ENCODE measurements around the gene ARHGAP30. TPM values are rescaled to one million over a fixed set of nuclear protein-coding genes. Genes with fewer than 3 reads are reported as not detected.

The ARHGAP30 gene
- total RNA-seq, 2 donors from 2014 or later = 0.07 to 0.13 TPM

DNA sequence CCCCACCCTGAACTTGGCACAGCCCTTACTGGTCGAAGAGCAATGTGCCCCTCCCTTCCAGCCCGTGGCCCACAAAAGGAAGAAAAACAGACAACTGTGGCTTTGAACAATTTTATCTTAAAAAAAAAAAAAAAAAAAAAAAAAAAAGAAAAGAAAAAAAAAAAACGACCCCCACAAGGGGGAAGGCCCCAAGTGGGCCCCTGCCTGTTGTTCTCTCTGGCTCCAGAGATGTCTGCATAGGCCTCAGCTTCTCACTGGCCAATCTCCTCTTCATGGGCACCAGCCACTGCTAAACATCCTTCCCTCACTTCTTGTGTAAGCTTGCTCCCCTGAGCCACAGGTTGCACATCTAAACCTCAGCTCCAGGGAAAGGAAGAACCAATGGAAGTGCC lies 30.5 kb downstream of the ARHGAP30 start:
- peaks cover 13% of the 10 kb centered on the region for H3K4me1 Mint-ChIP-seq
- H3K9ac ChIP-seq (ENCODE audit: extremely low read depth, low read length, poor library complexity, severe bottlenecking) = no peak overlapping the region
- TF ChIP-seq, protein P1, sequence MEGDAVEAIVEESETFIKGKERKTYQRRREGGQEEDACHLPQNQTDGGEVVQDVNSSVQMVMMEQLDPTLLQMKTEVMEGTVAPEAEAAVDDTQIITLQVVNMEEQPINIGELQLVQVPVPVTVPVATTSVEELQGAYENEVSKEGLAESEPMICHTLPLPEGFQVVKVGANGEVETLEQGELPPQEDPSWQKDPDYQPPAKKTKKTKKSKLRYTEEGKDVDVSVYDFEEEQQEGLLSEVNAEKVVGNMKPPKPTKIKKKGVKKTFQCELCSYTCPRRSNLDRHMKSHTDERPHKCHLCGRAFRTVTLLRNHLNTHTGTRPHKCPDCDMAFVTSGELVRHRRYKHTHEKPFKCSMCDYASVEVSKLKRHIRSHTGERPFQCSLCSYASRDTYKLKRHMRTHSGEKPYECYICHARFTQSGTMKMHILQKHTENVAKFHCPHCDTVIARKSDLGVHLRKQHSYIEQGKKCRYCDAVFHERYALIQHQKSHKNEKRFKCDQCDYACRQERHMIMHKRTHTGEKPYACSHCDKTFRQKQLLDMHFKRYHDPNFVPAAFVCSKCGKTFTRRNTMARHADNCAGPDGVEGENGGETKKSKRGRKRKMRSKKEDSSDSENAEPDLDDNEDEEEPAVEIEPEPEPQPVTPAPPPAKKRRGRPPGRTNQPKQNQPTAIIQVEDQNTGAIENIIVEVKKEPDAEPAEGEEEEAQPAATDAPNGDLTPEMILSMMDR (conservative IDR thresholded peaks at IDR 0.05) = no peak

DNA sequence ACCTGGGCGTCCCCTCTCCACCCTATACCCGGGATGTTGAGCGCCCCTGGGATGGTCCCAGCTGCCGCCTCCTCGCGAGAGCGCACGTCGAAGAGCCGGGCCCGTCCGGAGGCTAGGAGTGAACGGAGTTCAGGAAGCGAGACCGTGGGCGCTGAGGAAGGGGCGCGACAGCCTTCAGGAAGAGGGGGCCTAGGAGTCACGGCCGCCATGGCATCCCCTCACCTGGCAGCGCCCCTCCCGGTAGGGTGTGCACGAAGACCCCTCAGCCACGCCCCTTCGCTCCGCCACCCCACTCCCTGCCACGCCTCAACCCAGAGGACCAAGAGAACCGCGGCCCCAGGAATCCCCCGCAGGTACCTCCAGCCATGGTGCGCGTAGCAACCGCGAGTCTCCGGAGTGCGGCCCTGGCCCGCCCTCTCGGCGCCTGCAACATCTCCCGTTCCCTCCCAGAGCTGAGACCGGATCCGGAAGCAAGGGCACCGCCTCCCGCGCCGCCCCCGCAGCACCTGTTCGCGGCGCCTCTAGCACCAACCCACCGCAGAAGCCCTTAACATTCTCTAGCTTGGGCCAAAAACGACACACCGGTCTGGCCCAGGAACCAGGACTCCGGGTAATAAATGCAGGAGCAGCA lies 31.1 kb downstream of the ARHGAP30 start, which contains the start of gene TSTD1:
TSTD1 (minus strand) TSS at position 442 of the 631 bp plus-strand sequence; CDS start at position 367, 75 bp downstream.
- H3K9me3 Mint-ChIP-seq = no peaks in the 10 kb centered on the region
- Histone ChIP-seq H3K4me3 (ENCODE audit: low read length) (peak within 1 kb of the TSS; percentile 91), H3K4me1 (ENCODE audit: control insufficient read depth, insufficient read depth, low read length) (peaks cover 6% of the 10 kb centered on the region), H3K27ac (ENCODE audit: low read depth, low read length) (no peak within 1 kb of the TSS), H3K27me3 (ENCODE audit: control insufficient read depth, insufficient read depth, low read length, poor library complexity, severe bottlenecking) (no peaks in the 10 kb centered on the region), H3K9me3 (ENCODE audit: control insufficient read depth, low read length) (no peaks in the 10 kb centered on the region), H3K36me3 (ENCODE audit: control insufficient read depth, insufficient read depth, low read length) (peaks cover 40% of the 10 kb centered on the region), H3K9ac (ENCODE audit: extremely low read depth, low read length, poor library complexity, severe bottlenecking) (peak within 1 kb of the TSS; percentile 59)
- peak; percentile 92 for DNase-seq
- H3K4me1 Mint-ChIP-seq = peaks cover 12% of the 10 kb centered on the region
- peak within 1 kb of the TSS; percentile 88 for H3K27ac Mint-ChIP-seq
- WGBS, 2 experiments (ENCODE audit: insufficient coverage in 1 of 2, insufficient read length in 1 of 2) = 4 to 18% methylated on average over 8 to 54 of the region's 54 CpGs
- no peaks in the 10 kb centered on the region for H3K27me3 Mint-ChIP-seq (ENCODE audit: insufficient read depth)
- peak within 1 kb of the TSS; percentile 87 for H3K4me3 Mint-ChIP-seq
- peaks cover 42% of the 10 kb centered on the region for H3K36me3 Mint-ChIP-seq (ENCODE audit: low read depth)
- TF ChIP-seq, protein P1 (conservative IDR thresholded peaks at IDR 0.05) = peak; percentile 15

More for the DNA sequence above, 30.5 kb downstream of the ARHGAP30 start:
- peaks cover 6% of the 10 kb centered on the region for H3K4me1 ChIP-seq (ENCODE audit: control insufficient read depth, insufficient read depth, low read length)
- Mint-ChIP-seq H3K36me3 (ENCODE audit: low read depth) (peaks cover 42% of the 10 kb centered on the region), H3K4me3 (peak overlapping the region; percentile 87), H3K9me3 (no peaks in the 10 kb centered on the region), H3K27me3 (ENCODE audit: insufficient read depth) (no peaks in the 10 kb centered on the region), H3K27ac (peak overlapping the region; percentile 88)
- peak overlapping the region; percentile 91 for H3K4me3 ChIP-seq (ENCODE audit: low read length)
- no peak overlapping the region for H3K27ac ChIP-seq (ENCODE audit: low read depth, low read length)
- no peak for DNase-seq
- peaks cover 40% of the 10 kb centered on the region for H3K36me3 ChIP-seq (ENCODE audit: control insufficient read depth, insufficient read depth, low read length)
- 5% methylated on average over 2 of the region's 3 CpGs; no CpG with 5 or more reads in 1 of the 2 experiments for WGBS, 2 experiments (ENCODE audit: insufficient coverage in 1 of 2, insufficient read length in 1 of 2)
- no peaks in the 10 kb centered on the region for H3K9me3 ChIP-seq (ENCODE audit: control insufficient read depth, low read length)
- H3K27me3 ChIP-seq (ENCODE audit: control insufficient read depth, insufficient read depth, low read length, poor library complexity, severe bottlenecking) = no peaks in the 10 kb centered on the region

DNA sequence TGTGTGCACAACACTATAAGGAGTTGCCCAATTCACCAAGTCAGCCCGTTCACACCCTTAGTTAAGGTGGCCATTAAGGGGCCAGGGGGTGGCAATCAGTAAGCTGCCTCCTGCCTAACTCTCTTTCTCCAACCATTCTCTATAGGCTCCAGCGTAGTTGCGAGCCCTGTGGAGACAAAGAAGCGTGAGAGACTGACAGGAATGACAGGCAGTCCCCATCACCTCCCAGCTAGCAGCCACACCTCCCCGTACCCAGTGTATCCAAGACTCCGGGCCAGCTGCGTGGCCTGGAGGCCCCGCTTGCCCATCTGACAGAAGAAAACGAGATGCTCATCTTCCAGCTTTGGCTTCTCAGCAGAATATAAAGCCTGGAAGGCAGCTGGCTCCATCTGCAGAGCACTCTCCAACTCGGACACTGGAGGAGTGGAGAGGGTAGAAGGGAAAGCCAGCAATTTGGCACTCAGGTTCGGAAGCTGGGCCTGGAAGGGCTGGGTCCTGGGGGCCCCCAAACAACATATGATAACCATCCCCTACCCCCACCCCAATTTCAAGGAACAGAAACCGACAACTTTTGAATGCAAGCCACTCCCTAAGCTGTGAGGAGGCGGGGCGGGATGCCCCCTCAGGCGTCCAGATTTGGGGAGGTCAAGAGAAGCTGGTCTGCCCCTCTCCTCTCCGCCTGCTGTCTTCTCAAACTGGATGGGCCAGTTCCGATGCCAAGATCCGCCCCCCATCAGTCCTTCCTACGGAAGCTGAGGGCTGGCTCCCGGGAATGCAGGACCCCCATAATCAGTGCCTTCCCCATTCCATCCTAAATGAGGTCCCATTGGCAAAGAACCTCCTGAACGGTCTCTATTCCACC lies 31.8 kb downstream of the ARHGAP30 start:
- Mint-ChIP-seq H3K27me3 (ENCODE audit: insufficient read depth) (no peaks in the 10 kb centered on the region), H3K4me3 (peak overlapping the region; percentile 87), H3K36me3 (ENCODE audit: low read depth) (peaks cover 37% of the 10 kb centered on the region), H3K27ac (peak overlapping the region; percentile 88), H3K4me1 (peaks cover 10% of the 10 kb centered on the region), H3K9me3 (no peaks in the 10 kb centered on the region)
- no peaks in the 10 kb centered on the region for H3K27me3 ChIP-seq (ENCODE audit: control insufficient read depth, insufficient read depth, low read length, poor library complexity, severe bottlenecking)
- TF ChIP-seq, protein P1 (conservative IDR thresholded peaks at IDR 0.05) = no peak
- H3K27ac ChIP-seq (ENCODE audit: low read depth, low read length) = no peak overlapping the region
- peak overlapping the region; percentile 91 for H3K4me3 ChIP-seq (ENCODE audit: low read length)
- DNase-seq = peak; percentile 77
- 39 to 51% methylated on average over 17 to 20 of the region's 21 CpGs for WGBS, 2 experiments (ENCODE audit: insufficient coverage in 1 of 2, insufficient read length in 1 of 2)
- H3K36me3 ChIP-seq (ENCODE audit: control insufficient read depth, insufficient read depth, low read length) = peaks cover 35% of the 10 kb centered on the region
- H3K9ac ChIP-seq (ENCODE audit: extremely low read depth, low read length, poor library complexity, severe bottlenecking) = peak overlapping the region; percentile 59
- no peaks in the 10 kb centered on the region for H3K9me3 ChIP-seq (ENCODE audit: control insufficient read depth, low read length)
- peaks cover 6% of the 10 kb centered on the region for H3K4me1 ChIP-seq (ENCODE audit: control insufficient read depth, insufficient read depth, low read length)
